GM12878 (cell line): ENCODE data around the gene FGGY. TPM values are rescaled to one million over a fixed set of nuclear protein-coding genes. Genes with fewer than 3 reads are reported as not detected.

Source experiments
- ATAC-seq: fragments of 200-7000 bp; cut with Tn5 transposase; 3 replicates; pipeline ENCODE4 v1.9.1; 2020; ENCODE audit warnings: mild to moderate bottlenecking, moderate library complexity
- BruUV-seq: library from RNA; stranded (reverse); fragments of 400-500 nt; replicated peaks from 2 replicates; lab custom pipeline; 2021; lab: Mats Ljungman, UMichigan
- CTCF ChIA-PET: fragments of 300-600 bp; sonication (Branson Sonifier 250); formaldehyde crosslinking; extraction: SDS; loops from one replicate; lab custom pipeline; 2021; ENCODE audit warnings: inconsistent platforms; lab: Yijun Ruan, JAX
- POLR2A ChIA-PET: fragments of 350-600 bp; formaldehyde crosslinking; extraction: SDS; loops from one replicate; lab custom pipeline; 2021; ENCODE audit warnings: inconsistent platforms; lab: Charles Lee
- RAD21 ChIA-PET: fragments of 300-600 bp; sonication (Branson Sonifier 250); formaldehyde crosslinking; loops from one replicate; lab custom pipeline; 2023; ENCODE audit warnings: antibody characterized with exemption; ENCODE audit not compliant: unreplicated experiment; lab: Charles Lee
- SMC1A ChIA-PET: fragments of 300-600 bp; sonication (Branson Sonifier 250); formaldehyde crosslinking; loops from one replicate; lab custom pipeline; 2023; ENCODE audit not compliant: unreplicated experiment, uncharacterized antibody; lab: Charles Lee
- DNase-seq: peaks from one replicate; pipeline ENCODE4 v3.0.0-alpha.2; 2011; ENCODE audit warnings: low read depth, low spot score
- FAIRE-seq: peaks from 3 replicates; lab custom pipeline; 2011; peaks lifted over from hg19 to GRCh38; lab: Jason Lieb, UNC
- H2AFZ ChIP-seq: 2 replicates; pipeline ENCODE4 v1.6.0; 2011; ENCODE audit warnings: low read depth, low read length, control low read depth; ENCODE audit not compliant: control insufficient read depth
- H3K27ac ChIP-seq: 2 replicates; pipeline ENCODE4 v1.5.1; 2011; ENCODE audit warnings: control low read depth; ENCODE audit not compliant: control insufficient read depth, insufficient read depth
- H3K27me3 ChIP-seq, 2 experiments: replicated peaks in 1 of 2; 2 replicates each; pipeline versions ENCODE4 v1.6.0 to v1.6.1; 2011; ENCODE audit warnings: low read length in 1 of 2; ENCODE audit not compliant: control insufficient read depth in 2 of 2, insufficient read depth in 2 of 2
- H3K36me3 ChIP-seq, 2 experiments: 2 replicates each; pipeline ENCODE4 v1.5.1; 2011; ENCODE audit warnings: low read length in 1 of 2; ENCODE audit not compliant: control insufficient read depth in 2 of 2, insufficient read depth in 2 of 2
- H3K4me1 ChIP-seq: 2 replicates; pipeline ENCODE4 v1.6.1; 2011; ENCODE audit warnings: mild to moderate bottlenecking, low read length, moderate library complexity, mixed read lengths; ENCODE audit not compliant: control insufficient read depth, insufficient read depth
- H3K4me2 ChIP-seq: 2 replicates; pipeline ENCODE4 v1.6.0; 2011; ENCODE audit warnings: control low read depth; ENCODE audit not compliant: control insufficient read depth, insufficient read depth
- H3K4me3 ChIP-seq: fragments of 200-600 bp; sonication (generic); 2 replicates; pipeline ENCODE4 v1.5.1; 2016
- H3K79me2 ChIP-seq: 2 replicates; pipeline ENCODE4 v1.6.0; 2011; ENCODE audit warnings: low read length; ENCODE audit not compliant: control insufficient read depth, insufficient read depth
- H3K9ac ChIP-seq: 2 replicates; pipeline ENCODE4 v1.8.0; 2011; ENCODE audit warnings: low read length, control low read depth, mixed read lengths; ENCODE audit not compliant: control insufficient read depth, insufficient read depth
- H3K9me3 ChIP-seq: replicated peaks from 3 replicates; pipeline ENCODE4 v1.5.1; 2011; ENCODE audit warnings: mild to moderate bottlenecking, low read length; ENCODE audit not compliant: control insufficient read depth, insufficient read depth
- H4K20me1 ChIP-seq: 2 replicates; pipeline ENCODE4 v1.6.0; 2011; ENCODE audit not compliant: control insufficient read depth, insufficient read depth
- BHLHE40 ChIP-seq, 2 experiments: fragments of 450-650 bp in 1 of 2; IDR thresholded peaks; 2 replicates each; pipeline ENCODE4 v1.6.1; 2011 to 2017; ENCODE audit warnings: low read depth in 2 of 2, borderline replicate concordance in 1 of 2, improper control_type of control experiment in 1 of 2, low read length in 1 of 2, mild to moderate bottlenecking in 1 of 2
- CHD1 ChIP-seq: IDR thresholded peaks from 2 replicates; pipeline ENCODE4 v1.6.1; 2012; ENCODE audit warnings: low read depth, low read length, improper control_type of control experiment
- CHD2 ChIP-seq: IDR thresholded peaks from 2 replicates; pipeline ENCODE4 v1.6.1; 2011; ENCODE audit warnings: low read depth, low read length, improper control_type of control experiment, borderline replicate concordance
- E2F8 ChIP-seq: fragments of 450-650 bp; IDR thresholded peaks from 2 replicates; pipeline ENCODE4 v1.6.1; 2018; ENCODE audit warnings: mild to moderate bottlenecking, low read depth, moderate library complexity; ENCODE audit not compliant: partially characterized antibody
- ESRRA ChIP-seq: IDR thresholded peaks from 2 replicates; pipeline ENCODE4 v1.6.1; 2012; ENCODE audit warnings: mild to moderate bottlenecking, low read length, improper control_type of control experiment
- EZH2 ChIP-seq: IDR thresholded peaks from 2 replicates; pipeline ENCODE4 v1.6.1; 2012; ENCODE audit warnings: low read depth, mild to moderate bottlenecking, control low read depth, inconsistent platforms, low read length, borderline replicate concordance; ENCODE audit not compliant: control insufficient read depth
- IKZF2 ChIP-seq, 2 experiments: fragments of 450-650 bp; IDR thresholded peaks; 2 replicates each; pipeline ENCODE4 v1.6.1; 2017; ENCODE audit warnings: mild to moderate bottlenecking in 2 of 2, moderate library complexity in 2 of 2
- MTA3 ChIP-seq: IDR thresholded peaks from 2 replicates; pipeline ENCODE4 v1.6.1; 2012; ENCODE audit warnings: low read length, inconsistent platforms, borderline replicate concordance
- PAX8 ChIP-seq: fragments of 450-650 bp; IDR thresholded peaks from 2 replicates; pipeline ENCODE4 v1.6.1; 2017; ENCODE audit warnings: mild to moderate bottlenecking, moderate library complexity
- SP1 ChIP-seq: IDR thresholded peaks from one replicate; pipeline ENCODE4 v1.6.1; 2011; ENCODE audit warnings: low read depth, low read length
- TCF12 ChIP-seq: IDR thresholded peaks from 2 replicates; pipeline ENCODE4 v1.6.1; 2011; ENCODE audit warnings: low read depth, mild to moderate bottlenecking, low read length
- WGBS: methylation state at CpG from one replicate; pipeline ENCODE4 v1.1.6; 2016; ENCODE audit warnings: low lambda C conversion rate; ENCODE audit not compliant: insufficient replicate concordance, insufficient coverage; ENCODE audit errors: missing lambda C conversion rate; 5-methylcytosine and 5-hydroxymethylcytosine counted together
- in situ Hi-C: fragments of 300-500 bp; cut with MboI; formaldehyde crosslinking; loops from 9 replicates; pipeline ENCODE4 v1.14.3; 2018; ENCODE audit warnings: mixed read lengths
- intact Hi-C: fragments of 100-400 bp; cut with micrococcal nuclease; formaldehyde crosslinking; loops from one replicate; pipeline ENCODE4 v1.14.2; 2022; ENCODE audit not compliant: unreplicated experiment
- polyA plus RNA-seq, 11 experiments: library from polyadenylated mRNA; depleted of rRNA in 4 of 11; unstranded in 6 of 11; stranded (reverse) in 5 of 11; fragments of >200 nt; fragmentation: Nextera tagmentation in 4 of 11; fragmentation: Illumina TruSeq in 1 of 11; extraction: Ambion mirVana in 4 of 11; extraction: Trizol in 1 of 11; gene quantifications; 1 replicate in 1 of 11; 2 replicates in 10 of 11; pipeline versions ENCODE4 v1.2.1 to v1.2.3, GENCODE V29; 2011 to 2016; ENCODE audit warnings: inconsistent platforms in 2 of 11, missing spikeins in 2 of 11, low read depth in 1 of 11
- total RNA-seq, 4 experiments: library from RNA; depleted of rRNA in 3 of 4; stranded (reverse); fragments of >200 nt in 3 of 4; fragmentation: Illumina TruSeq in 1 of 4; extraction: Trizol in 1 of 4; gene quantifications; 2 replicates each; pipeline versions ENCODE4 v1.2.1 to v1.2.3, GENCODE V29; 2013 to 2021

FGGY gene
- total and polyA plus RNA-seq, 10 of the 15 experiments (the other 5 are each of a cell fraction or from before 2014, with no cell fraction given) = 6.2 to 11.9 (median 7.5) TPM

GRCh38 chr1:59481881-59482505, 185.1 kb downstream of the FGGY start (continued):
- TF ChIP-seq IKZF2 (IDR thresholded peaks at IDR 0.05) = no peak
- no peak for TF ChIP-seq ESRRA

DNA sequence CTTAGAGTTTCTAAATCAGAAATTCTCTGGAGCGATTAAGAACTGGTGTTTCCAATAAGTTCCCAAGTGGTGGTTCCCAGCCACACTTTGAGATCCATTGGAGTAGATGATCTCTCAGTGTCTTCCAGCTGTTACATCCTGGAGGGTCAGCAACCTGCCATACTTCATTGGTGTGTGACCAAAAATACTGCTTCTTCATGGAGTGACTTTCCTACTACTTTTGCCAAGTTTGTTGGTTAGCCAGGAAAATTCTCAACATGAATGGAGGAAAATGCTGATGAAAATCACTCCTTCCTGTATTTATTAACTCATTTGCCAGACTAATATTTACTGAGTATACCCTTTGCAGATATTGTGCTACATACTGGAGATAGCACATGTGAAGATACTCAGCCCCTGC, 186.1 kb downstream of the FGGY start:
- Histone ChIP-seq H3K27ac (no peak overlapping the region), H3K9me3 (no peaks in the 10 kb centered on the region), H3K36me3 (no peaks in the 10 kb centered on the region; a peak in 1 of 4 replicates), H3K4me1 (peaks cover 10% of the 10 kb centered on the region), H3K9ac (no peak overlapping the region), H2AFZ (no peak overlapping the region), H3K27me3 (no peaks in the 10 kb centered on the region), H3K79me2 (no peaks in the 10 kb centered on the region), H4K20me1 (no peaks in the 10 kb centered on the region), H3K4me3 (no peak overlapping the region), H3K4me2 (no peak overlapping the region)
- ChIA-PET CTCF (interaction anchor here (0.7 kb wide), 1 partner anchor 131 kb away, joined by 3 read pairs; no protein-coding TSS in a partner anchor), POLR2A (interaction anchor here (1.1 kb wide), 1 partner anchor 187 kb away, joined by 3 read pairs; no protein-coding TSS in a partner anchor), SMC1A (no interaction called here), RAD21 (no interaction called here)
- BruUV-seq = no TSS peak
- no peak for ATAC-seq
- intact Hi-C loops = no loop called here
- TF ChIP-seq EZH2 (no peak), SP1 (no peak), PAX8 (no peak), CHD1 (no peak), TCF12 (no peak), BHLHE40 (IDR thresholded peaks at IDR 0.05; ENCODE audit: borderline replicate concordance in 1 of 2, low read depth in 2 of 2, low read length in 1 of 2) (no peak), MTA3 (no peak), E2F8 (no peak), CHD2 (no peak)
- no peak for DNase-seq
- in situ Hi-C loops = no loop called here
- no peak for FAIRE-seq
- WGBS = 87% methylated on average over 1 of the region's 1 CpG
